Hepatocyte (in vitro differentiated cells): ENCODE results near the gene SARDH.

Experiments used
- EZH2 ChIP-seq: fragments of 200-600 bp; sonication (generic); IDR thresholded peaks from 2 replicates; pipeline ENCODE4 v1.6.1; 2016; ENCODE audit warnings: antibody characterized with exemption, mild to moderate bottlenecking, borderline replicate concordance
- EZH2phosphoT487 ChIP-seq: fragments of 200-600 bp; sonication (generic); IDR thresholded peaks from one replicate; pipeline ENCODE4 v1.6.1; 2018; ENCODE audit warnings: antibody characterized with exemption, mild to moderate bottlenecking, low read depth, moderate library complexity; ENCODE audit not compliant: unreplicated experiment, severe bottlenecking
- TF ChIP-seq, protein P1 (sequence below): fragments of 200-600 bp; sonication (generic); IDR thresholded peaks from 2 replicates; pipeline ENCODE4 v1.5.1; 2016; ENCODE audit warnings: antibody characterized with exemption, mild to moderate bottlenecking; ENCODE audit not compliant: poor library complexity

DNA sequence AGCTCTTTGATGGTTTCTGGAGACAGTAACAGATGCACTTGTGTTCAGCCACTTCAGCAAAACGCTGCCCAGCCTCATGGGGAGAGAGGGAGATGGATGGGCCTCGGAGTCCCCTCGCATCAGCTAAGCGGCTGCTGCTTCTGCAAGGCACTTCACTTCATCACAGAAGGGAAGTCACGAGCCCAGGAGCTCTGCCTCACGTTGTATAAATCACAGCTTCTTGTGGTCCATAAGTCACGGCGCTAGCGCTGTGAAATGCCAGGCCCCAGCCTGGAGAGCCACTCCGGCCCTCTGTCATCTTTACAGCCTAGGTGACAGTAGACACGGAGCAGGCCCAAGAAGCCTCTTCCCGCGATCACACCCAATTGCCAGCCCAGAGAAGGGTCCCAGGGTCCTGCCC is 78.6 kb downstream of the SARDH start:
- TF ChIP-seq, protein P1, sequence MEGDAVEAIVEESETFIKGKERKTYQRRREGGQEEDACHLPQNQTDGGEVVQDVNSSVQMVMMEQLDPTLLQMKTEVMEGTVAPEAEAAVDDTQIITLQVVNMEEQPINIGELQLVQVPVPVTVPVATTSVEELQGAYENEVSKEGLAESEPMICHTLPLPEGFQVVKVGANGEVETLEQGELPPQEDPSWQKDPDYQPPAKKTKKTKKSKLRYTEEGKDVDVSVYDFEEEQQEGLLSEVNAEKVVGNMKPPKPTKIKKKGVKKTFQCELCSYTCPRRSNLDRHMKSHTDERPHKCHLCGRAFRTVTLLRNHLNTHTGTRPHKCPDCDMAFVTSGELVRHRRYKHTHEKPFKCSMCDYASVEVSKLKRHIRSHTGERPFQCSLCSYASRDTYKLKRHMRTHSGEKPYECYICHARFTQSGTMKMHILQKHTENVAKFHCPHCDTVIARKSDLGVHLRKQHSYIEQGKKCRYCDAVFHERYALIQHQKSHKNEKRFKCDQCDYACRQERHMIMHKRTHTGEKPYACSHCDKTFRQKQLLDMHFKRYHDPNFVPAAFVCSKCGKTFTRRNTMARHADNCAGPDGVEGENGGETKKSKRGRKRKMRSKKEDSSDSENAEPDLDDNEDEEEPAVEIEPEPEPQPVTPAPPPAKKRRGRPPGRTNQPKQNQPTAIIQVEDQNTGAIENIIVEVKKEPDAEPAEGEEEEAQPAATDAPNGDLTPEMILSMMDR, result no peak
- TF ChIP-seq EZH2, result no peak
- TF ChIP-seq EZH2phosphoT487, result no peak
